ENCODE results near the gene STIL.
"Not testable (repeated sequence)": the region's sequence is repeated elsewhere in the genome, so short reads cannot be mapped to it uniquely, and the experiment has no call there.

Gene STIL

GRCh38 chr1:47216278-47217059 lies 97.5 kb downstream of the STIL start:
- no peak for DNase-seq

- no peak for DNase-seq
Measured at GRCh38 chr1:47215713-47216112, 98.2 kb downstream of the STIL start.

- no peak for DNase-seq
Measured at GRCh38 chr1:47214549-47214948, 99.4 kb downstream of the STIL start.

GRCh38 chr1:47213230-47213963 lies 100.5 kb downstream of the STIL start:
- DNase-seq = no peak

- no peak for DNase-seq
Measured at GRCh38 chr1:47212636-47213229, 101.2 kb downstream of the STIL start.

GRCh38 chr1:47211796-47212269 lies 102.1 kb downstream of the STIL start:
- DNase-seq = no peak

GRCh38 chr1:47210666-47211065 lies 103.3 kb downstream of the STIL start:
- DNase-seq = no peak

- DNase-seq = no peak
Measured at GRCh38 chr1:47209725-47210325, 104.1 kb downstream of the STIL start.

GRCh38 chr1:47209091-47209490 lies 104.9 kb downstream of the STIL start:
- no peak for DNase-seq

GRCh38 chr1:47208374-47208850 lies 105.5 kb downstream of the STIL start:
- no peak for DNase-seq

GRCh38 chr1:47207803-47208373 lies 106.1 kb downstream of the STIL start:
- no peak for DNase-seq

GRCh38 chr1:47205918-47206317 lies 108.0 kb downstream of the STIL start:
- DNase-seq = no peak

- DNase-seq = not testable (repeated sequence)
Measured at GRCh38 chr1:47203504-47203903, 110.4 kb downstream of the STIL start.

- DNase-seq = no peak
Measured at GRCh38 chr1:47201179-47201578, 112.8 kb downstream of the STIL start.

Measured in SIG-M5 (cell line).